ENCODE measurements around the gene NFATC2IP.

- TF ChIP-seq KDM1A (CRISPR knock-in tag; IDR thresholded peaks at IDR 0.05) (no peak), CTCF (CRISPR knock-in tag; IDR thresholded peaks at IDR 0.05) (0 out of 2 replicates have a peak, but pooled peaks have one; percentile 10), TCF12 (IDR thresholded peaks at IDR 0.05) (no peak), TCF12 (CRISPR knock-in tag; IDR thresholded peaks at IDR 0.05) (no peak), CHCHD3 (CRISPR knock-in tag; IDR thresholded peaks at IDR 0.05) (no peak), HNF4G (IDR thresholded peaks at IDR 0.05; ENCODE audit: borderline replicate concordance, low read depth, low read length) (no peak), HNF4G (CRISPR knock-in tag; IDR thresholded peaks at IDR 0.05; ENCODE audit: borderline replicate concordance, low read depth) (no peak)
- TF ChIP-seq, protein P1, sequence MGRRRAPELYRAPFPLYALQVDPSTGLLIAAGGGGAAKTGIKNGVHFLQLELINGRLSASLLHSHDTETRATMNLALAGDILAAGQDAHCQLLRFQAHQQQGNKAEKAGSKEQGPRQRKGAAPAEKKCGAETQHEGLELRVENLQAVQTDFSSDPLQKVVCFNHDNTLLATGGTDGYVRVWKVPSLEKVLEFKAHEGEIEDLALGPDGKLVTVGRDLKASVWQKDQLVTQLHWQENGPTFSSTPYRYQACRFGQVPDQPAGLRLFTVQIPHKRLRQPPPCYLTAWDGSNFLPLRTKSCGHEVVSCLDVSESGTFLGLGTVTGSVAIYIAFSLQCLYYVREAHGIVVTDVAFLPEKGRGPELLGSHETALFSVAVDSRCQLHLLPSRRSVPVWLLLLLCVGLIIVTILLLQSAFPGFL (CRISPR knock-in tag; IDR thresholded peaks at IDR 0.05): no peak
These were observed 60.4 kb downstream of the NFATC2IP start for GRCh38 chr16:29011112-29011511.

Measured in HepG2 (cell line).